Thyroid gland (tissue), 4 donors: ENCODE results near the gene BDH1.

Experiments used
- CTCF ChIP-seq, 6 experiments: fragments of 200-600 bp in 3 of 6; fragments of 450-650 bp in 3 of 6; sonication (generic) in 3 of 6; IDR thresholded peaks; one replicate each; pipeline ENCODE4 v1.5.1; 2016 to 2019; ENCODE audit warnings: antibody characterized with exemption in 6 of 6, mild to moderate bottlenecking in 2 of 6, inconsistent platforms in 1 of 6, moderate library complexity in 1 of 6
- POLR2A ChIP-seq, 2 donors: fragments of 450-650 bp; IDR thresholded peaks; one replicate each; pipeline ENCODE4 v1.6.1; 2017; ENCODE audit warnings: antibody characterized with exemption in 2 of 2, mild to moderate bottlenecking in 2 of 2, moderate library complexity in 1 of 2

DNA sequence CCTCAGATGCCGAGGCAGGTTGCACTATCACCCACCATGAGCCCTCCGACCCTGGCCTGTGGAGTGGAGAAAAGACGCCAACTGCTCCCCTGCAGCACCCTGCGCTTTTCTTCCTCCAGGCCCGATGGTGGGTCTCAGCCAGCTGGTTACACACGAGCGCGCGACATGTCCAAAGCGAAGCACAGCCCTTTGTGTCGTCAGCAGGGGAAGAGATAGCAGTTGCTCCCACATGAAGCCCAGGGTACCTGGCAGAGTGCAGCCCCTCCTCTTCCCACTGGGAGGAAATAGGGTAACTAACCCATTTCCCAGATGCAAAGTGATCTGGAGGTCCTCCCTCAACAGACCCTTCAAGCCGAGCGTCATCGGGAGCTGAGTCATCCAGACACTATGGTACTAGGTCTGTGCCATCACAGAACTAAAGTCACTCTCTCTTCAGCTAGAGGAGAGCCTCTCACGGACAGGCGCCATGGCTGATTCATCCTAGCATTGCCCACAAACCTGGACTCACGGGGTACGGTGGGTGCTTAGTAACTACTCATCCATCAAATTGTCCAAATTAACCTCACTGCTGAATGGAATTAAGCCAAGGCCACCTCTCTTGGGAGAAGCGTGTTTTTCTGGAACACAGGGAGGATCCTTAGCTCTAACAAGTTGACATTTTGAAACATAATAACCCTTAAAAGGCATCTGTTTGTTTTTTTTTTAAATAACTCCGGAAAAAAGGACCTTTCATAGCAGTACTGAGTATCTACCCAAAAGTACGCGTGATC is 45.2 kb upstream of the BDH1 start:
- TF ChIP-seq CTCF (IDR thresholded peaks at IDR 0.05) (no peak), POLR2A (IDR thresholded peaks at IDR 0.05) (no peak)
